Heart right ventricle (tissue), 16 donors: ENCODE results near the gene UMODL1. TPM values are rescaled to one million over a fixed set of nuclear protein-coding genes. Genes with fewer than 3 reads are reported as not detected.

ENCODE experiments used
- ATAC-seq, 8 donors: fragments of 200-7000 bp; cut with Tn5 transposase; one replicate each; pipeline ENCODE4 v1.9.1; 2020; ENCODE audit warnings: mild to moderate bottlenecking in 8 of 8, moderate library complexity in 8 of 8, moderate number of reproducible peaks in 1 of 8
- DNase-seq, 2 donors: peaks; one replicate each; pipeline ENCODE4 v3.0.0-alpha.2; 2020
- H3K27ac ChIP-seq, 10 donors: fragments of 200-600 bp; sonication (generic) in 2 of 10; one replicate each; pipeline versions ENCODE4 v1.5.0 to v1.8.0; 2020 to 2022; ENCODE audit warnings: mild to moderate bottlenecking in 3 of 10
- H3K27me3 ChIP-seq, 7 donors: fragments of 200-600 bp; one replicate each; pipeline ENCODE4 v1.8.0; 2021 to 2022; ENCODE audit warnings: mild to moderate bottlenecking in 2 of 7
- H3K36me3 ChIP-seq, 9 donors: fragments of 200-600 bp; sonication (generic) in 1 of 9; one replicate each; pipeline versions ENCODE4 v1.5.0 to v1.8.0; 2020 to 2022; ENCODE audit warnings: mild to moderate bottlenecking in 2 of 9
- H3K4me1 ChIP-seq, 9 donors: fragments of 200-600 bp; sonication (generic) in 1 of 9; one replicate each; pipeline versions ENCODE4 v1.5.0 to v1.8.0; 2020 to 2022; ENCODE audit warnings: mild to moderate bottlenecking in 4 of 9
- H3K4me3 ChIP-seq, 10 donors: fragments of 200-600 bp; sonication (generic) in 2 of 10; one replicate each; pipeline versions ENCODE4 v1.5.0 to v1.8.0; 2020 to 2022; ENCODE audit warnings: mild to moderate bottlenecking in 7 of 10, moderate library complexity in 2 of 10
- H3K9me3 ChIP-seq, 11 donors: fragments of 200-600 bp in 10 of 11; sonication (generic) in 2 of 11; one replicate each; pipeline versions ENCODE4 v1.5.0 to v1.8.0; 2013 to 2022; ENCODE audit warnings: mild to moderate bottlenecking in 2 of 11, control low read depth in 1 of 11, moderate library complexity in 1 of 11
- whole genome bisulfite sequencing, 2 donors: extraction: QIAGEN DNeasy Blood & Tissue Kit; methylation state at CpG; one replicate each; pipeline ENCODE4 v1.1.7; 2013; ENCODE audit warnings: inconsistent platforms in 1 of 2; 5-methylcytosine and 5-hydroxymethylcytosine counted together
- intact Hi-C, 10 donors: fragments of 100-400 bp; cut with DNase I; formaldehyde crosslinking; loops; one replicate each; pipeline versions ENCODE4 v1.11.1 to v1.14.2; 2022
- polyA plus RNA-seq, 2 donors: library from polyadenylated mRNA; stranded (reverse); fragments of 200-250 nt; gene quantifications; one replicate each; pipeline ENCODE4 v1.2.3, GENCODE V29; 2013
- total RNA-seq, 10 donors: library from RNA; stranded (reverse); fragmentation: NEBNext Ultra II Directional in 3 of 10; extraction: Animal tissue kit (Norgen Biotek cat#: 25700) in 3 of 10; gene quantifications; one replicate each; pipeline versions ENCODE4 v1.2.1 to v1.2.4, GENCODE V29; 2021 to 2023
- TF ChIP-seq, protein P1 (sequence below), 9 donors: fragments of 200-600 bp; sonication (generic) in 2 of 9; IDR thresholded peaks; one replicate each; pipeline versions ENCODE4 v1.5.0 to v1.8.0; 2021 to 2022; ENCODE audit warnings: antibody characterized with exemption in 9 of 9, mild to moderate bottlenecking in 5 of 9, moderate library complexity in 1 of 9
- donor health status: Arrhythmogenic right ventricular cardiomyopathy.
- donor health status: ischemic (EF 13 %, LVEDD 7.1; RV severe dilation, severe dysfunction).
- donor health status: healthy with polysubstance abuse.
- donor health status: DM: no; HTN: yes; CAD: no.
- donor health status: DM: no; HTN: no; CAD: no.
- donor health status: ischemic (EF 25% LVEDD 6.9; RV normal size, moderate dysfunction).
- donor health status: ischemic (EF 25% LVEDD 5.7; RV mildly dilated, moderate dysfunction).
- donor health status: healthy.
- donor health status: DM: yes; HTN: yes; CAD: no.
- donor health status: Ischemic cardiomyopathy.
- donor health status: ischemic (EF 35%, LVEDD 5.7; RV mildly dilated, moderate dysfunction).
- donor health status: nonischemic (EF 11% LVEDD 7.7; RV severe dilation, severe dysfunction).
- donor health status: DM: yes; HTN: yes; CAD: no.
- donor health status: PGD.
- donor health status: ischemic (EF 29% LVEDD 5.4; RV normal size, mild dysfunction).
- donor health status: nonischemic (EF 23%, LVEDD 6.1; RV moderate dilation, normal function).

The UMODL1 gene
- total and polyA plus RNA-seq, 12 donors: 0.13 to 0.31 (median 0.25) TPM; not detected in 9

DNA sequence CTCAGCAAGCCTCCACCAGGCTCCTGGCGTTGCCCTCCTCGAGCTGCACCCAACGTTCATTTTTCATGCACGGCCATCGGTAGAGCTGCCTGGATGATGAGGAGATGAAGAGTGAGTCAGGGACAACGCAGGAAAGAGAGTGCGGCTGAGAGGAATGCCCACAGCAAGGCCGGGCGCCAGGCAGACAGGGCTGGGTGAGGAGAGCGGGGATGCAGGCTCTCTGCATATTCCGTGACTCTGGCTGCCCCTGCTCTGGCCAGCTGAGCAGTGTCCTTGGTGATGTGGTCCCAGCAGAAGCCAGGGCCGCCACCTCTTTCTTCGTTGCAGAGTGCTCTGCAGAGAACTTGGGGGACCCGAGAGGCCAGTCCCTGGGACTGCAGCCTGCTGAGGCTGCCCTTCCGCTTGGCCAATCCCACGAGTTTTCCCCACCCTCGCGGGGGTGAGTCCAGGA is 10.8 kb downstream of the UMODL1 start:
- 83 to 84% methylated on average over 18 of the region's 18 CpGs for WGBS, 2 donors
- DNase-seq: no peak
- ATAC-seq: peak in 1 of 8 donors; percentile 19
- Histone ChIP-seq H3K27me3 (peaks cover 0 to 28% (median 0%) of the 10 kb centered on the region in 7 donors), H3K4me3 (no peak overlapping the region), H3K4me1 (peaks cover 0 to 20% (median 0%) of the 10 kb centered on the region in 9 donors), H3K36me3 (no peaks in the 10 kb centered on the region), H3K9me3 (no peaks in the 10 kb centered on the region), H3K27ac (no peak overlapping the region)
- TF ChIP-seq, protein P1, sequence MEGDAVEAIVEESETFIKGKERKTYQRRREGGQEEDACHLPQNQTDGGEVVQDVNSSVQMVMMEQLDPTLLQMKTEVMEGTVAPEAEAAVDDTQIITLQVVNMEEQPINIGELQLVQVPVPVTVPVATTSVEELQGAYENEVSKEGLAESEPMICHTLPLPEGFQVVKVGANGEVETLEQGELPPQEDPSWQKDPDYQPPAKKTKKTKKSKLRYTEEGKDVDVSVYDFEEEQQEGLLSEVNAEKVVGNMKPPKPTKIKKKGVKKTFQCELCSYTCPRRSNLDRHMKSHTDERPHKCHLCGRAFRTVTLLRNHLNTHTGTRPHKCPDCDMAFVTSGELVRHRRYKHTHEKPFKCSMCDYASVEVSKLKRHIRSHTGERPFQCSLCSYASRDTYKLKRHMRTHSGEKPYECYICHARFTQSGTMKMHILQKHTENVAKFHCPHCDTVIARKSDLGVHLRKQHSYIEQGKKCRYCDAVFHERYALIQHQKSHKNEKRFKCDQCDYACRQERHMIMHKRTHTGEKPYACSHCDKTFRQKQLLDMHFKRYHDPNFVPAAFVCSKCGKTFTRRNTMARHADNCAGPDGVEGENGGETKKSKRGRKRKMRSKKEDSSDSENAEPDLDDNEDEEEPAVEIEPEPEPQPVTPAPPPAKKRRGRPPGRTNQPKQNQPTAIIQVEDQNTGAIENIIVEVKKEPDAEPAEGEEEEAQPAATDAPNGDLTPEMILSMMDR (IDR thresholded peaks at IDR 0.05): no peak
- intact Hi-C loops: no loop called here

DNA sequence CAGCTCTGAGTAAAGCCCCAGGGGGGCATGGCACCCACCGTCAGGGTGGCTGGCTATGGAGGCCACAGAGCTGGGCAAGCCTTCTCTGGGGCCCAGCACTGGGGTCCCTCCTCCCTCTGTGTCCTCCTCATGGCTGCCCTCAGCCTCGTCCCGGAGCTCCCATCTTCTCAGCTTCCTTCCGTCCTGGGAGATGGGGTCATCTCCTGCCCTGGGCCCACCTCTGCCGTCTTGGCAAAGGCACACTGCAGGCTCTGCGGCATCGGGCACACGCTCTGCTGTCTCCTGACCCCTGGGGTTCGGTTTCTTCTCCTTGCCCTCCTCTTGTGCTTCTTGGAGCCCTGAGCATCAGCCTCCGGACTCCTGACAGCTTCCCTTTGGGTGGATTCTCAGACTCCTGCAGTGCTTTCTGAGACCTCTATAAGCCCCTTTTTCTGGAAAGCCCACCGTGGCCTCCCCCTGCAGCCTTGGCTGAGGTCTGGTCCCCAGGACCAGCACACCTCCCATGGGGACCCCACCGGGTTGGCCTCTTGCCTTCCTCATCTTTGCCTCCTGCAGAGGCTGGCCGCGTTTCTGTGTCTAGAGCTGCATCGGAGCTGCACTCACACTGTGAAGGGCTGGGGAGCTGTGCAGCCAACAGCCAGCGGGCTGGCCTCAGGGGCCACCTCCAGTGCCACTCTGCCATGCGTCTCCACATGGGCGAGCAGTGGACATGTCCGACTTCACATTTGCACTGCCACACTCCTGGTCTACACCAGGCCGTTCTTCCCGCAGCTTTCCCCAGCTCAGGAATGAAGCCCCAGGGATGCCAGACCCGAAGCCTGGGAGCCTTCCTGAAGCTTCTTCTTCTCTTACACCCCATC is 11.6 kb downstream of the UMODL1 start:
- ATAC-seq (no peak), DNase-seq (no peak)
- WGBS, 2 donors: 82 to 83% methylated on average over 22 of the region's 22 CpGs

DNA sequence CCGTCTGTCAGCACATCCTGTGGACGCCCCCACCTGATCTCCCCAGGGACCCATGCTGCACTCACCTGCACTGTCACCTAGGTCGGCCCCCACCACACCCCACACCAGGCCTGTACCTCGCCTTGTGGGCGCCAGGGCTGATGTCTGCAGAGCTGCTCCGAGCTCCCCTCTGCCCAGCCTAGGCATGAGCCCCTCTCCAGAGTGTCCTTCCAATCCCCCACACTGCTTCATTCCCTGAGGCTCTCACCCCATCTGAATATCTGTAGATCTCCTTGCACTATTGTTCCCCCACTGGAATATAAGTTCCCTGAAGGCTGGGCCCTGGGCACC is 12.2 kb downstream of the UMODL1 start:
- intact Hi-C loops: no loop called here
- Histone ChIP-seq H3K36me3 (no peaks in the 10 kb centered on the region), H3K4me3 (no peak overlapping the region), H3K9me3 (no peaks in the 10 kb centered on the region), H3K27me3 (peaks cover 0 to 28% (median 0%) of the 10 kb centered on the region in 7 donors), H3K4me1 (peaks cover 0 to 20% (median 0%) of the 10 kb centered on the region in 9 donors), H3K27ac (no peak overlapping the region)
- DNase-seq (no peak), ATAC-seq (no peak)
- TF ChIP-seq, protein P1 (IDR thresholded peaks at IDR 0.05): no peak
- 87% methylated on average over 6 of the region's 6 CpGs for WGBS, 2 donors

More for the DNA sequence above, 11.6 kb downstream of the UMODL1 start:
- H3K4me3 ChIP-seq: no peak overlapping the region
- H3K9me3 ChIP-seq: no peaks in the 10 kb centered on the region
- no peaks in the 10 kb centered on the region for H3K36me3 ChIP-seq
- no peak overlapping the region for H3K27ac ChIP-seq
- TF ChIP-seq, protein P1 (IDR thresholded peaks at IDR 0.05): no peak
- peaks cover 0 to 28% (median 0%) of the 10 kb centered on the region in 7 donors for H3K27me3 ChIP-seq
- intact Hi-C loops: no loop called here
- peaks cover 0 to 20% (median 0%) of the 10 kb centered on the region in 9 donors for H3K4me1 ChIP-seq

- H3K4me3 ChIP-seq: no peak overlapping the region
- ATAC-seq (no peak), DNase-seq (no peak)
- H3K9me3 ChIP-seq: no peaks in the 10 kb centered on the region
- H3K27ac ChIP-seq: no peak overlapping the region
- no peaks in the 10 kb centered on the region for H3K36me3 ChIP-seq
- H3K27me3 ChIP-seq: peaks cover 0 to 29% (median 0%) of the 10 kb centered on the region in 7 donors
- WGBS, 2 donors: 91 to 92% methylated on average over 12 of the region's 12 CpGs
- intact Hi-C loops: no loop called here
- peaks cover 0 to 20% (median 0%) of the 10 kb centered on the region in 9 donors for H3K4me1 ChIP-seq
- TF ChIP-seq, protein P1 (IDR thresholded peaks at IDR 0.05): no peak
Observed at GRCh38 chr21:42084079-42084478, 13.0 kb downstream of the UMODL1 start.
